T1000 (cell line): ENCODE measurements around the gene RAB30.
"Not testable (repeated sequence)": the region's sequence is repeated elsewhere in the genome, so short reads cannot be mapped to it uniquely, and the experiment has no call there.

Experiments
- DNase-seq: peaks from one replicate; lab custom pipeline; 2025; ENCODE audit warnings: mixed read lengths; lab: John Stamatoyannopoulos, UW

Gene RAB30

GRCh38 chr11:82943430-82943829 lies 128.3 kb downstream of the RAB30 start:
- not testable (repeated sequence) for DNase-seq

GRCh38 chr11:82942376-82942775 lies 129.3 kb downstream of the RAB30 start:
- DNase-seq, result no peak

DNA sequence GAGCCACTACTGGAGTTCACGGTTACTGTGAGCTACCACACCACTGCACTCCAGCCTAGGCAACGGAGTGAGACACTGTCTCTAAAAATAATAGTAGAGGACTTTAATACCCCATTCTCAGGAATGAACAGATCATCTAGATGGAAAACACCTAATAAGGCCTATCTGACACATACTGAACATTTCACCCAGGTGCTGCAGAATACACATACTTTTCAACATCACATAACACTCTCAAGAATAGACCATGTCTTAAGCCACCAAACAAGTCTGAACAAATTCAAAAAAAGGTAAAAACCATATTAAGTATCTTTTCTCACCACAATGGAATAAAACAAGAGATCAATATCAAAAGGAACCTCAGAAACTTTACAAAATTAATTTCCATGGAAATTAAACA lies 132.2 kb downstream of the RAB30 start:
- DNase-seq, result no peak

GRCh38 chr11:82937554-82937953 lies 134.1 kb downstream of the RAB30 start:
- no peak for DNase-seq

DNA sequence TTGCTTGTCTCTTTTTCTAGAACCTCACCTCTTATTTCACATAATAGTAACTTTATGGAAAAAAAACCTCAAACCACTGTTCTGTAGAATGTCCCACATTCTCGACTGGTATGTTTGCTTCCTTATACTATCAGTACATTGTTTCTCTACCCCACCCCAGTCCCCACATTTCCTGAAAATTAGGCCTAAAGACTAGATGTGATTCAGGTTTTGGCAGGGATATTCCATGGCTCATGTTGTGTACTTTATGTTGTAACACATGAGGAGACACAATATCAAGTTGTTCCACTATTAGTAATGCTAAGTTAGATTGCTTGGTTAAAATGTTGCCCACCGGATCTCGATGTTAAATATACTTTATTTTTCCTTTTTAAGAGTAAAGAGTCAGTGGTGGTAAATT lies 135.4 kb downstream of the RAB30 start:
- DNase-seq, result no peak

GRCh38 chr11:82932564-82932963 lies 139.1 kb downstream of the RAB30 start:
- DNase-seq, result no peak

DNA sequence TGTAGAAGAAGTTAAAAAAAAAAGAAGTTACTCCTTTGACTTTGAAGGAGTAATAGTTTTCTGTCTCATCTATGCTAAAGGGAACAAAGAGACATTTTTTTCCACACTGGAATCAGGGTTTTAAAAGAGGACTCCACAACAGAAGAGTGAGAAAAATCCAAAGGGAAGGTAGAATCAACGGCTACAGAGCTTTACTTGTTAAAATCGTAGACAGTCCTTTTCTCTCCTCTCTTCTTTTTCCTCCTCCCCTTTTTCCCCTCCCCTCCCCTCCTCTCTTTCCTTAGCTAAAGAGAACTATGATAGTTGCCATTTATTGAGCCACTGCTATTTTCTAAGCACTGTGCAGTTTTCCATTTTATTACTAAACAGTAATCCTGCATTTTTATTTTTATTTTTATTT lies 141.0 kb downstream of the RAB30 start:
- DNase-seq, result no peak

GRCh38 chr11:82930229-82930628 lies 141.5 kb downstream of the RAB30 start:
- no peak for DNase-seq

DNA sequence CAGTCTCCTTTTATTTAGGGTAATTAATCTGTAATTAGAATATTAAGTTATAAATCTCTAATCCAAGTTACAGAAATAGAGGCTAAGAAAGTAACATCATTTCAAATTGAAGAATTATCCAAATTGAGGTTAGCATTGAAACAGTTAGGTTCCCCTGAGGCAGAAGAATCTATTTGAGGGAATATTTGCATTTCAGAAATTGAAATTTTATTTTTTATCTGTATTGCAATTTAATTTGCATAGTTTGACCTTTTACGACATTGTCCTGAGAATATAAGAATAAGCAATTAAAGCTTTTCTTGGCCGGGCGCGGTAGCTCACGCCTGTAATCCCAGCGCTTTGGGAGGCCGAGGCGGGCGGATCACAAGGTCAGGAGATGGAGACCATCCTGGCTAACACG lies 142.6 kb downstream of the RAB30 start:
- DNase-seq, result no peak

DNA sequence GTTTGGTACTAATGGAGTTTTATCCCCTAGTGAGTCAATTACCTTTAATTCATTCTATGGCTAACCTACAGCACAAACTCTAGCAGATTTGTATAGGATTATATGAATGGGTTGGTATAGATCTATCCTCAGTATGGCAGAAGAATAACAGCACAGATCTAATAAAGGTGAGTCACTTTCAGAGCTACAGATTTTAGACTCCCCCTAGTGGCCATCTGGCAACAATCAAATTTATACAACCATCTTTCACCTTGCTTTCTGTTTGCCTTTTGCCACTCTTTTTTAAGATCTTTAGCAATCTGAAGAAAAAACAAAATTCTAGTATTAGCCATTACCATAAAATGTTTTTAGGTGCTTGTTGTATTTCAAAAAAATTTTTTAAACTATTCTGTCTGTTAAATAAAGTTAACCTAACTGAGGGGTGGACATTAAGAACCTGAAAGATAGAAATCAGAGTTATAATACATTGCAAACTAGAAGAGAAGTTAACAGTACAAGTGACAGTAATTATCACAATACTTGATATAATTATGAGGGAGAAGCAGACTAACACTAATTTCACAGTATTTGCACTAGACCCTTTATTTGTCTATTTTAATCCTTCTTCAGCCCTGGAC lies 144.3 kb downstream of the RAB30 start:
- no peak for DNase-seq

DNA sequence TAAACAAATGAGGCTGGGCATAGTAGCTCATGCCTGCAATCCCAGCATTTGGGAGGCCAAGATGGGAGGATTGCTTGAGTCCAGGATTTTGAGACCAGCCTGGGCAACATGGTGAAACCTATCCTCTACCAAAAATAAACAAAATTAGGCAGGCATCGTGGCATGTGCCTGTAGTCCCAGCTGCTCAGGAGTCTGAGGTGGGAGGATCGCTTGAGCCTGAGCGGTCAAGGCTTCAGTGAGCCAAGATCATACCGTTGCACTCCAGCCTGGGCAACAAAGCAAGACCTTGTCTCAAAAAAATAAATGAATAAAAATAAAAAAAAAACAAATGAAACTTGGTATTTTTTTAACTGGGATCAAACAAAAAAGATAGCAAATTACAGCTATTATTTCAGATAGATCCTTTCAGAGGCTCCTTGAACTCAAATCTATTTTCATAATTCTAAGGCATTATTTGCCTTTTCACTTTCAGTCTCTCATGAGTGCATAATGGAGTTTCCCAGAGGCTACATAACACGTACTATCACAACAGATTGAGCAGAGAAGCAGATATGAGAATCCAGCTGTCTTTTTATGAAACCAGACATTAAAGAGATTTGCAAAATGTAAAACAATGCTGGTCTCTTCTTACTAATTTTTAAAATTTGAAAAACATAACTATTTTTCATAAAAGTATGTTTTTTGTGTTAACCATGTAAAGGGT lies 147.0 kb downstream of the RAB30 start:
- no peak for DNase-seq
